Measurements from ENCODE around the gene KRTAP10-6.

Gene KRTAP10-6

DNA sequence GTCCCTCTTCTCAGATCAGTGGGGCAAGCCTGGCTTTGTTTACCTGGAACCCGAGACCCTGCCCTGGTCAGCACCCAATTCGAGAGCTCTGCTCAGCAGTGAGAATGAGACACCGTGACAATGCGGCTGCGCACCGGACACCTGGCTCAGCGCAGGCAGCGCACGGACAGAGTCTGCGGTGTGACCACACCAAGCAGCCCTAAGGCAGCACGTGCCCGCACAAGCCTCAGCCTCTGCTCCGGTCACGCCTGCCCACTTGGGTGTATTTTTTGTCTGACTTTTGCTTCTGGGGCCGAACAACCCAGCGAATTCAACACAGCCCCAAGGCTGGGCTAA, 24.3 kb upstream of the KRTAP10-6 start:
- H3K4me3 ChIP-seq (ENCODE audit: low read depth, low read length), result no peak overlapping the region
- TF ChIP-seq, protein P1, sequence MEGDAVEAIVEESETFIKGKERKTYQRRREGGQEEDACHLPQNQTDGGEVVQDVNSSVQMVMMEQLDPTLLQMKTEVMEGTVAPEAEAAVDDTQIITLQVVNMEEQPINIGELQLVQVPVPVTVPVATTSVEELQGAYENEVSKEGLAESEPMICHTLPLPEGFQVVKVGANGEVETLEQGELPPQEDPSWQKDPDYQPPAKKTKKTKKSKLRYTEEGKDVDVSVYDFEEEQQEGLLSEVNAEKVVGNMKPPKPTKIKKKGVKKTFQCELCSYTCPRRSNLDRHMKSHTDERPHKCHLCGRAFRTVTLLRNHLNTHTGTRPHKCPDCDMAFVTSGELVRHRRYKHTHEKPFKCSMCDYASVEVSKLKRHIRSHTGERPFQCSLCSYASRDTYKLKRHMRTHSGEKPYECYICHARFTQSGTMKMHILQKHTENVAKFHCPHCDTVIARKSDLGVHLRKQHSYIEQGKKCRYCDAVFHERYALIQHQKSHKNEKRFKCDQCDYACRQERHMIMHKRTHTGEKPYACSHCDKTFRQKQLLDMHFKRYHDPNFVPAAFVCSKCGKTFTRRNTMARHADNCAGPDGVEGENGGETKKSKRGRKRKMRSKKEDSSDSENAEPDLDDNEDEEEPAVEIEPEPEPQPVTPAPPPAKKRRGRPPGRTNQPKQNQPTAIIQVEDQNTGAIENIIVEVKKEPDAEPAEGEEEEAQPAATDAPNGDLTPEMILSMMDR (IDR thresholded peaks at IDR 0.05; ENCODE audit: low read depth, low read length, missing control alignments), result no peak

DNA sequence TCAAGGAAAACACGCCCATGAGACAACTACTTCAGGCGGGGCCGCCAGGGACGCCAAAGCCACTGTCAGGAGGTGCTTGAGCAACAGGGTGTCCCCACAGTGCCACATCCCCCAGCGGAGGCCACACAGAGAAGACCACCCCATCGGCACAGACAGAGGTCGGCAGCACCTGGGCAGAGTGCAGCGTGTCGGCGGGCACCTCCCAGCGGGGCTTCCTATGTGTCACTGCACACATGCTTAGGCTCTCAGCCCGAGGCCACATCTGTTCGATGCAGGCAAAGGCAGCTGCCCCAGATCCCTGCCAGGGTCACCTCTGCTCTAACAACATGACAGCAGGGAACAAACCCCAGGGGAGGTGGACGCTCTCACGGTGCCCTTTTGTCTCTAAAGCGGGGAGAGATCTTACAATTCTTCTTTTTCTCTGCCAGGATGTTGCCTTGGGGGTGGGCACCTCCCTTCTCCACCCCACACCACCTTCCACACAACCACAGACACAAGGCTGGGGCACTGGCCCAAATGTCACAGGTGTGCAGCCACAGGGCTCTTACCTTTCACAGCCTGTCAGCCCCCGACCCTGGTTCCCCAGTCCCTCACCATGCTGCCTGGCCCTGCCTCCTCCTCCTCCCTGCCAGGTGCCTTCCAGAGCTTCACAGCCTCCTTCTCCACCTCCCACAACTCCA, 23.7 kb upstream of the KRTAP10-6 start:
- TF ChIP-seq, protein P1 (IDR thresholded peaks at IDR 0.05; ENCODE audit: low read depth, low read length, missing control alignments), result no peak
- DNase-seq (ENCODE audit: low read depth), result no peak
- no peak overlapping the region for H3K4me3 ChIP-seq (ENCODE audit: low read depth, low read length)

More for the DNA sequence above, 24.3 kb upstream of the KRTAP10-6 start:
- no peak for DNase-seq (ENCODE audit: low read depth)

DNA sequence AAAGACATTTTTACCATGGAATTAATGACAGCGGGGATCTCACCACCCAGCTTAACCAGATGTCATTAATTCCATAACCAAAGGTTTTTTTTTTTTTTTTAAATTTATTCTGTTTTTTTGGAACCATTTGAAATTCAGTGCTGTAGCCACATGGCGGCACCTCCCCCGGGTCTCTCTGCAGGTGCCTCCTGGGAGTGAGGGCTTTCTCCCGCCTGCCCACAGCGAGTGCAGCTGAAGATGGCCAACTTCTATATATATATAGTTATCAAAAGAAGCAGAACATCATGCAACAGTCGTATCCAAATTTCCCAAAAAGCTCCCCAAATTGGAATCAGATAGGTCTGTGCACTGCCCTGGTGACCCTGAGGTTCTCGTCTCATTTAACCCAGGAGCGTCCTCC, 23.2 kb upstream of the KRTAP10-6 start:
- DNase-seq (ENCODE audit: low read depth), result no peak
- TF ChIP-seq, protein P1 (IDR thresholded peaks at IDR 0.05; ENCODE audit: low read depth, low read length, missing control alignments), result no peak
- H3K4me3 ChIP-seq (ENCODE audit: low read depth, low read length), result no peak overlapping the region

DNA sequence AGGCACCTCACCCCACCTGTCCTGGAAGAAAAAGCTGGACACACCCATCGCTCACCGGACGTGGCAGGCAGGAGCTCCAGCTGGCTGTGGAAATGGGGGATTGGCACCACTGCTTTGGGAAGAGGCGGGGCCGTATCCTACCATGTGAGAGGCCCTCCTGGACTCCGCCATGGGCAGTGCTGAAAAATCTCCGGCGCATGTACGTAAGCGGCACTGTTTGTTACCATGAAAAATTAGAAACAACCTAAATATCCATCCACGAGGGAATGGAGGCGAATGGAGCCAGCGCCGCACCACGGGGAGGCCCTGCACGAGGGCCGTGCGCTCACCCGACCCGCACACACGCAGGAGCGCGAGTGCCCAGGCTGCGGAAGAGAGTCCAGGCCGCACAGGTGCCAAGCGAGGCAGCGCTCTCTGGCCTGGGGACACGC, 22.7 kb upstream of the KRTAP10-6 start:
- TF ChIP-seq, protein P1 (IDR thresholded peaks at IDR 0.05; ENCODE audit: low read depth, low read length, missing control alignments), result no peak

GRCh38 chr21:44614161-44614631, 21.9 kb upstream of the KRTAP10-6 start:
- no peak overlapping the region for H3K4me3 ChIP-seq (ENCODE audit: low read depth, low read length)
- DNase-seq (ENCODE audit: low read depth), result no peak
- TF ChIP-seq, protein P1 (IDR thresholded peaks at IDR 0.05; ENCODE audit: low read depth, low read length, missing control alignments), result no peak

More for the DNA sequence above, 22.7 kb upstream of the KRTAP10-6 start:
- H3K4me3 ChIP-seq (ENCODE audit: low read depth, low read length), result no peak overlapping the region
- DNase-seq (ENCODE audit: low read depth), result no peak

- TF ChIP-seq, protein P1 (IDR thresholded peaks at IDR 0.05; ENCODE audit: low read depth, low read length, missing control alignments), result no peak
- DNase-seq (ENCODE audit: low read depth), result no peak
- no peak overlapping the region for H3K4me3 ChIP-seq (ENCODE audit: low read depth, low read length)
Observed at GRCh38 chr21:44613386-44614155, 21.3 kb upstream of the KRTAP10-6 start.

All from GM12864 (cell line).